GM12878 (cell line): Measurements from ENCODE around the gene FBLN1. TPM values are rescaled to one million over a fixed set of nuclear protein-coding genes. Genes with fewer than 3 reads are reported as not detected.

ENCODE experiments used
- ATAC-seq: fragments of 200-7000 bp; cut with Tn5 transposase; 3 replicates; pipeline ENCODE4 v1.9.1; 2020; ENCODE audit warnings: mild to moderate bottlenecking, moderate library complexity
- BruUV-seq: library from RNA; stranded (reverse); fragments of 400-500 nt; replicated peaks from 2 replicates; lab custom pipeline; 2021; lab: Mats Ljungman, UMichigan
- CTCF ChIA-PET: fragments of 300-600 bp; sonication (Branson Sonifier 250); formaldehyde crosslinking; extraction: SDS; loops from one replicate; lab custom pipeline; 2021; ENCODE audit warnings: inconsistent platforms; lab: Yijun Ruan, JAX
- POLR2A ChIA-PET: fragments of 350-600 bp; formaldehyde crosslinking; extraction: SDS; loops from one replicate; lab custom pipeline; 2021; ENCODE audit warnings: inconsistent platforms; lab: Charles Lee
- RAD21 ChIA-PET: fragments of 300-600 bp; sonication (Branson Sonifier 250); formaldehyde crosslinking; loops from one replicate; lab custom pipeline; 2023; ENCODE audit warnings: antibody characterized with exemption; ENCODE audit not compliant: unreplicated experiment; lab: Charles Lee
- SMC1A ChIA-PET: fragments of 300-600 bp; sonication (Branson Sonifier 250); formaldehyde crosslinking; loops from one replicate; lab custom pipeline; 2023; ENCODE audit not compliant: unreplicated experiment, uncharacterized antibody; lab: Charles Lee
- DNase-seq: peaks from one replicate; pipeline ENCODE4 v3.0.0-alpha.2; 2011; ENCODE audit warnings: low read depth, low spot score
- FAIRE-seq: peaks from 3 replicates; lab custom pipeline; 2011; peaks lifted over from hg19 to GRCh38; lab: Jason Lieb, UNC
- H2AFZ ChIP-seq: 2 replicates; pipeline ENCODE4 v1.6.0; 2011; ENCODE audit warnings: low read depth, low read length, control low read depth; ENCODE audit not compliant: control insufficient read depth
- H3K27ac ChIP-seq: 2 replicates; pipeline ENCODE4 v1.5.1; 2011; ENCODE audit warnings: control low read depth; ENCODE audit not compliant: control insufficient read depth, insufficient read depth
- H3K27me3 ChIP-seq, 2 experiments: replicated peaks in 1 of 2; 2 replicates each; pipeline versions ENCODE4 v1.6.0 to v1.6.1; 2011; ENCODE audit warnings: low read length in 1 of 2; ENCODE audit not compliant: control insufficient read depth in 2 of 2, insufficient read depth in 2 of 2
- H3K36me3 ChIP-seq, 2 experiments: 2 replicates each; pipeline ENCODE4 v1.5.1; 2011; ENCODE audit warnings: low read length in 1 of 2; ENCODE audit not compliant: control insufficient read depth in 2 of 2, insufficient read depth in 2 of 2
- H3K4me1 ChIP-seq: 2 replicates; pipeline ENCODE4 v1.6.1; 2011; ENCODE audit warnings: mild to moderate bottlenecking, low read length, moderate library complexity, mixed read lengths; ENCODE audit not compliant: control insufficient read depth, insufficient read depth
- H3K4me2 ChIP-seq: 2 replicates; pipeline ENCODE4 v1.6.0; 2011; ENCODE audit warnings: control low read depth; ENCODE audit not compliant: control insufficient read depth, insufficient read depth
- H3K4me3 ChIP-seq: fragments of 200-600 bp; sonication (generic); 2 replicates; pipeline ENCODE4 v1.5.1; 2016
- H3K79me2 ChIP-seq: 2 replicates; pipeline ENCODE4 v1.6.0; 2011; ENCODE audit warnings: low read length; ENCODE audit not compliant: control insufficient read depth, insufficient read depth
- H3K9ac ChIP-seq: 2 replicates; pipeline ENCODE4 v1.8.0; 2011; ENCODE audit warnings: low read length, control low read depth, mixed read lengths; ENCODE audit not compliant: control insufficient read depth, insufficient read depth
- H3K9me3 ChIP-seq: replicated peaks from 3 replicates; pipeline ENCODE4 v1.5.1; 2011; ENCODE audit warnings: mild to moderate bottlenecking, low read length; ENCODE audit not compliant: control insufficient read depth, insufficient read depth
- H4K20me1 ChIP-seq: 2 replicates; pipeline ENCODE4 v1.6.0; 2011; ENCODE audit not compliant: control insufficient read depth, insufficient read depth
- CEBPB ChIP-seq, 2 experiments: fragments of 150-350 bp in 1 of 2; IDR thresholded peaks; 2 replicates each; pipeline ENCODE4 v1.6.1; 2012 to 2014; ENCODE audit warnings: low read depth in 2 of 2, low read length in 2 of 2, borderline replicate concordance in 1 of 2, inconsistent platforms in 1 of 2
- CEBPZ ChIP-seq: fragments of 150-350 bp; IDR thresholded peaks from 2 replicates; pipeline ENCODE4 v1.6.1; 2016; ENCODE audit warnings: low read depth, low read length
- IRF3 ChIP-seq: fragments of 450-650 bp; IDR thresholded peaks from 2 replicates; pipeline ENCODE4 v1.6.1; 2014; ENCODE audit warnings: mild to moderate bottlenecking
- JUND ChIP-seq: IDR thresholded peaks from 2 replicates; pipeline ENCODE4 v1.6.1; 2012; ENCODE audit warnings: low read depth, mild to moderate bottlenecking, low read length, improper control_type of control experiment, moderate library complexity
- WRNIP1 ChIP-seq: IDR thresholded peaks from 2 replicates; pipeline ENCODE4 v1.6.1; 2011; ENCODE audit warnings: low read depth, low read length, improper control_type of control experiment, borderline replicate concordance
- WGBS: methylation state at CpG from one replicate; pipeline ENCODE4 v1.1.6; 2016; ENCODE audit warnings: low lambda C conversion rate; ENCODE audit not compliant: insufficient replicate concordance, insufficient coverage; ENCODE audit errors: missing lambda C conversion rate; 5-methylcytosine and 5-hydroxymethylcytosine counted together
- in situ Hi-C: fragments of 300-500 bp; cut with MboI; formaldehyde crosslinking; loops from 9 replicates; pipeline ENCODE4 v1.14.3; 2018; ENCODE audit warnings: mixed read lengths
- intact Hi-C: fragments of 100-400 bp; cut with micrococcal nuclease; formaldehyde crosslinking; loops from one replicate; pipeline ENCODE4 v1.14.2; 2022; ENCODE audit not compliant: unreplicated experiment
- polyA plus RNA-seq, 11 experiments: library from polyadenylated mRNA; depleted of rRNA in 4 of 11; unstranded in 6 of 11; stranded (reverse) in 5 of 11; fragments of >200 nt; fragmentation: Nextera tagmentation in 4 of 11; fragmentation: Illumina TruSeq in 1 of 11; extraction: Ambion mirVana in 4 of 11; extraction: Trizol in 1 of 11; gene quantifications; 1 replicate in 1 of 11; 2 replicates in 10 of 11; pipeline versions ENCODE4 v1.2.1 to v1.2.3, GENCODE V29; 2011 to 2016; ENCODE audit warnings: inconsistent platforms in 2 of 11, missing spikeins in 2 of 11, low read depth in 1 of 11
- total RNA-seq, 4 experiments: library from RNA; depleted of rRNA in 3 of 4; stranded (reverse); fragments of >200 nt in 3 of 4; fragmentation: Illumina TruSeq in 1 of 4; extraction: Trizol in 1 of 4; gene quantifications; 2 replicates each; pipeline versions ENCODE4 v1.2.1 to v1.2.3, GENCODE V29; 2013 to 2021
- TF ChIP-seq, protein P1 (sequence below): fragments of 450-650 bp; IDR thresholded peaks from 2 replicates; pipeline ENCODE4 v1.6.1; 2016; ENCODE audit warnings: mild to moderate bottlenecking
- TF ChIP-seq, protein P2 (sequence below): IDR thresholded peaks from 2 replicates; pipeline ENCODE4 v1.6.1; 2011; ENCODE audit warnings: borderline replicate concordance, low read depth, mild to moderate bottlenecking, moderate library complexity, mixed read lengths, low read length; ENCODE audit not compliant: insufficient read depth; ENCODE audit errors: extremely low read length
- TF ChIP-seq, protein P3 (sequence below): IDR thresholded peaks from 2 replicates; pipeline ENCODE4 v1.6.1; 2012; ENCODE audit warnings: low read depth, low read length, improper control_type of control experiment

The FBLN1 gene
- total and polyA plus RNA-seq, 10 of the 15 experiments (the other 5 are each of a cell fraction or from before 2014, with no cell fraction given): 0.20 to 0.51 TPM; not detected in 8

- H3K9me3 ChIP-seq: no peaks in the 10 kb centered on the region; the same call in 2 of the 3 replicates
- intact Hi-C loops: loop anchor here (5.0 kb wide), 1 partner anchor 283 kb away; no protein-coding TSS in a partner anchor
- in situ Hi-C loops: loop anchor here (5.0 kb wide), 1 partner anchor 283 kb away; no protein-coding TSS in a partner anchor
- H4K20me1 ChIP-seq: no peaks in the 10 kb centered on the region
- DNase-seq: no peak
- no TSS peak for BruUV-seq
- WGBS: 69% methylated on average over 14 of the region's 14 CpGs
- no peaks in the 10 kb centered on the region for H3K4me1 ChIP-seq
- POLR2A ChIA-PET: no interaction called here
- H3K27ac ChIP-seq: no peak overlapping the region
- no peak for ATAC-seq
- SMC1A ChIA-PET: no interaction called here
- TF ChIP-seq CEBPB (IDR thresholded peaks at IDR 0.05; ENCODE audit: borderline replicate concordance in 1 of 2, low read depth in 2 of 2, low read length in 2 of 2) (no peak), CEBPZ (no peak)
- TF ChIP-seq, all 136 proteins: peak for 0
- H3K36me3 ChIP-seq: no peaks in the 10 kb centered on the region
- H2AFZ ChIP-seq: no peak overlapping the region
- H3K4me2 ChIP-seq: no peak overlapping the region
- H3K79me2 ChIP-seq: no peaks in the 10 kb centered on the region
- no peak overlapping the region for H3K9ac ChIP-seq
- ChIA-PET CTCF (interaction anchor here (2.0 kb wide), 1 partner anchor 279 kb away, joined by 6 read pairs; no protein-coding TSS in a partner anchor), RAD21 (no interaction called here)
- H3K27me3 ChIP-seq: no peaks in the 10 kb centered on the region; a peak in 1 of 4 replicates
- no peak overlapping the region for H3K4me3 ChIP-seq
- no peak for FAIRE-seq
Observed at GRCh38 chr22:45550416-45550815, 47.7 kb downstream of the FBLN1 start.

DNA sequence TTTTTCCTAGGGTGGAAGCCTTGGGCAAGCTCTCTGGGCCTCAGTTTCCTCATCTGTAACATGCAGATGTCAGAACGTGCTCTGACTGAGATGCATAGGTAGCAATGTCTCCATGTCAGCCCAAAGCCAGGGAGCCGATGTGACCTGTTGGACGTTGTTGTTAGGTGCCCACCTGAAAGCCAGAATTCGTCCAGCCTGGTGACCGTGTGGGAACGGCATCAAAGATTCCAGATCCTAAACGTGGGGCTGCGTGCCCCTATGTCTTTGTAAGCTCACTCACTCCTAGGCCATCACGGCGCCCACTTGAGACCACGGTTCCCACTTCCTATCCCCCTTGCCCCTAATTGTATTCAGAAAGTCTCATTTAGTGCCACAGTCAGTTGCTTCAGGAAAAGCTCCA lies 48.2 kb downstream of the FBLN1 start:
- H4K20me1 ChIP-seq: no peaks in the 10 kb centered on the region
- in situ Hi-C loops: loop anchor here (5.0 kb wide), 1 partner anchor 284 kb away; no protein-coding TSS in a partner anchor
- no peak for ATAC-seq
- H3K27me3 ChIP-seq: no peaks in the 10 kb centered on the region; a peak in 1 of 4 replicates
- H3K79me2 ChIP-seq: no peaks in the 10 kb centered on the region
- no peak overlapping the region for H3K4me3 ChIP-seq
- SMC1A ChIA-PET: no interaction called here
- no peaks in the 10 kb centered on the region for H3K36me3 ChIP-seq
- CTCF ChIA-PET: no interaction called here
- H3K4me2 ChIP-seq: no peak overlapping the region
- POLR2A ChIA-PET: no interaction called here
- WGBS: 62% methylated on average over 11 of the region's 11 CpGs
- RAD21 ChIA-PET: no interaction called here
- H3K9me3 ChIP-seq: no peaks in the 10 kb centered on the region; the same call in 2 of the 3 replicates
- H3K4me1 ChIP-seq: no peaks in the 10 kb centered on the region
- H3K9ac ChIP-seq: no peak overlapping the region
- no peak overlapping the region for H2AFZ ChIP-seq
- no peak for FAIRE-seq
- no peak for DNase-seq
- no TSS peak for BruUV-seq
- no peak overlapping the region for H3K27ac ChIP-seq
- intact Hi-C loops: loop anchor here (5.0 kb wide), 1 partner anchor 284 kb away; no protein-coding TSS in a partner anchor
- TF ChIP-seq, protein P1, sequence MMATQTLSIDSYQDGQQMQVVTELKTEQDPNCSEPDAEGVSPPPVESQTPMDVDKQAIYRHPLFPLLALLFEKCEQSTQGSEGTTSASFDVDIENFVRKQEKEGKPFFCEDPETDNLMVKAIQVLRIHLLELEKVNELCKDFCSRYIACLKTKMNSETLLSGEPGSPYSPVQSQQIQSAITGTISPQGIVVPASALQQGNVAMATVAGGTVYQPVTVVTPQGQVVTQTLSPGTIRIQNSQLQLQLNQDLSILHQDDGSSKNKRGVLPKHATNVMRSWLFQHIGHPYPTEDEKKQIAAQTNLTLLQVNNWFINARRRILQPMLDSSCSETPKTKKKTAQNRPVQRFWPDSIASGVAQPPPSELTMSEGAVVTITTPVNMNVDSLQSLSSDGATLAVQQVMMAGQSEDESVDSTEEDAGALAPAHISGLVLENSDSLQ: no peak
- TF ChIP-seq IRF3 (no peak), JUND (no peak), WRNIP1 (no peak)
- TF ChIP-seq, protein P2, sequence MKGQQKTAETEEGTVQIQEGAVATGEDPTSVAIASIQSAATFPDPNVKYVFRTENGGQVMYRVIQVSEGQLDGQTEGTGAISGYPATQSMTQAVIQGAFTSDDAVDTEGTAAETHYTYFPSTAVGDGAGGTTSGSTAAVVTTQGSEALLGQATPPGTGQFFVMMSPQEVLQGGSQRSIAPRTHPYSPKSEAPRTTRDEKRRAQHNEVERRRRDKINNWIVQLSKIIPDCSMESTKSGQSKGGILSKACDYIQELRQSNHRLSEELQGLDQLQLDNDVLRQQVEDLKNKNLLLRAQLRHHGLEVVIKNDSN: no peak
- TF ChIP-seq, protein P3, sequence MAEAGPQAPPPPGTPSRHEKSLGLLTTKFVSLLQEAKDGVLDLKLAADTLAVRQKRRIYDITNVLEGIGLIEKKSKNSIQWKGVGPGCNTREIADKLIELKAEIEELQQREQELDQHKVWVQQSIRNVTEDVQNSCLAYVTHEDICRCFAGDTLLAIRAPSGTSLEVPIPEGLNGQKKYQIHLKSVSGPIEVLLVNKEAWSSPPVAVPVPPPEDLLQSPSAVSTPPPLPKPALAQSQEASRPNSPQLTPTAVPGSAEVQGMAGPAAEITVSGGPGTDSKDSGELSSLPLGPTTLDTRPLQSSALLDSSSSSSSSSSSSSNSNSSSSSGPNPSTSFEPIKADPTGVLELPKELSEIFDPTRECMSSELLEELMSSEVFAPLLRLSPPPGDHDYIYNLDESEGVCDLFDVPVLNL: no peak
